Trophoblast cell (in vitro differentiated cells and primary cell): ENCODE data around the gene CKS1B.
A peak's percentile ranks its signal among the peaks of the same experiment; 100 is the strongest.

ENCODE experiments used
- DNase-seq, 2 donors: peaks; one replicate each; pipeline ENCODE4 v3.0.0-alpha.2; 2016
- H2AFZ ChIP-seq: 2 replicates; pipeline ENCODE4 v1.6.1; 2013; ENCODE audit warnings: low read length, moderate library complexity, mild to moderate bottlenecking; ENCODE audit not compliant: insufficient read depth, poor library complexity
- H2AK5ac ChIP-seq: 2 replicates; pipeline ENCODE4 v1.6.1; 2013; ENCODE audit warnings: mild to moderate bottlenecking, low read length
- H2BK120ac ChIP-seq: 2 replicates; pipeline ENCODE4 v1.6.1; 2013; ENCODE audit warnings: low read length, mild to moderate bottlenecking, moderate library complexity; ENCODE audit not compliant: insufficient read depth, poor library complexity
- H2BK12ac ChIP-seq: 2 replicates; pipeline ENCODE4 v1.6.1; 2013; ENCODE audit warnings: mild to moderate bottlenecking, low read length, moderate library complexity
- H2BK5ac ChIP-seq: 2 replicates; pipeline ENCODE4 v1.6.1; 2013; ENCODE audit warnings: low read length, low read depth, moderate library complexity, mild to moderate bottlenecking; ENCODE audit not compliant: poor library complexity
- H3K14ac ChIP-seq: 2 replicates; pipeline ENCODE4 v1.6.1; 2013; ENCODE audit warnings: mild to moderate bottlenecking, low read length
- H3K18ac ChIP-seq: 2 replicates; pipeline ENCODE4 v1.6.1; 2013; ENCODE audit warnings: mild to moderate bottlenecking, low read length
- H3K23ac ChIP-seq: 2 replicates; pipeline ENCODE4 v1.6.1; 2013; ENCODE audit warnings: low read length
- H3K27ac ChIP-seq: 2 replicates; pipeline ENCODE4 v1.5.1; 2013; ENCODE audit warnings: low read depth, mild to moderate bottlenecking, inconsistent platforms, low read length, moderate library complexity
- H3K27me3 ChIP-seq: 2 replicates; pipeline ENCODE4 v1.6.1; 2013; ENCODE audit warnings: inconsistent platforms, mild to moderate bottlenecking, low read length, moderate library complexity; ENCODE audit not compliant: insufficient read depth
- H3K36me3 ChIP-seq, 2 experiments: 1 replicate in 1 of 2; 2 replicates in 1 of 2; pipeline ENCODE4 v1.6.1; 2013; ENCODE audit warnings: low read length in 2 of 2, mild to moderate bottlenecking in 2 of 2, moderate library complexity in 1 of 2; ENCODE audit not compliant: insufficient read depth in 2 of 2, control insufficient read depth in 1 of 2
- H3K4ac ChIP-seq: 2 replicates; pipeline ENCODE4 v1.6.1; 2013; ENCODE audit warnings: low read depth, mild to moderate bottlenecking, low read length, moderate library complexity
- H3K4me1 ChIP-seq, 2 experiments: 1 replicate in 1 of 2; 2 replicates in 1 of 2; pipeline ENCODE4 v1.6.1; 2013; ENCODE audit warnings: low read length in 2 of 2, mild to moderate bottlenecking in 2 of 2, moderate library complexity in 1 of 2; ENCODE audit not compliant: insufficient read depth in 2 of 2, control insufficient read depth in 1 of 2
- H3K4me2 ChIP-seq: 2 replicates; pipeline ENCODE4 v1.6.1; 2013; ENCODE audit warnings: inconsistent platforms, mild to moderate bottlenecking, low read length, moderate library complexity
- H3K4me3 ChIP-seq: 2 replicates; pipeline ENCODE4 v1.5.1; 2013; ENCODE audit warnings: mild to moderate bottlenecking, low read depth, low read length, inconsistent platforms
- H3K79me1 ChIP-seq: one replicate; pipeline ENCODE4 v1.6.1; 2013; ENCODE audit warnings: low read length
- H3K79me2 ChIP-seq: 2 replicates; pipeline ENCODE4 v1.6.1; 2013; ENCODE audit warnings: low read length, mild to moderate bottlenecking; ENCODE audit not compliant: control insufficient read depth, insufficient read depth, poor library complexity
- H3K9ac ChIP-seq: 2 replicates; pipeline ENCODE4 v1.6.1; 2013; ENCODE audit warnings: mild to moderate bottlenecking, low read length
- H3K9me3 ChIP-seq: 2 replicates; pipeline ENCODE4 v1.6.1; 2013; ENCODE audit warnings: low read depth, mild to moderate bottlenecking, control low read depth, inconsistent platforms, low read length; ENCODE audit not compliant: insufficient read depth
- H4K12ac ChIP-seq: 2 replicates; pipeline ENCODE4 v1.6.1; 2013; ENCODE audit warnings: low read depth, mild to moderate bottlenecking, low read length, moderate library complexity
- H4K8ac ChIP-seq: 2 replicates; pipeline ENCODE4 v1.6.1; 2013; ENCODE audit warnings: low read depth, mild to moderate bottlenecking, low read length, moderate library complexity
- H4K91ac ChIP-seq: one replicate; pipeline ENCODE4 v1.6.1; 2013; ENCODE audit warnings: low read depth, mild to moderate bottlenecking, low read length, moderate library complexity
- WGBS: extraction: QIAGEN DNeasy Blood & Tissue Kit; methylation state at CpG from one replicate; pipeline ENCODE4 v1.1.7; 2013; ENCODE audit warnings: missing lambda C conversion rate; ENCODE audit not compliant: insufficient read length, insufficient coverage; ENCODE audit errors: extremely low coverage; 5-methylcytosine and 5-hydroxymethylcytosine counted together

Gene CKS1B

GRCh38 chr1:155015527-155016230 is 41.2 kb downstream of the CKS1B start:
- H4K91ac ChIP-seq = no peak overlapping the region
- H2BK5ac ChIP-seq = no peak overlapping the region
- H3K14ac ChIP-seq = no peak overlapping the region
- no peak overlapping the region for H4K8ac ChIP-seq
- H3K36me3 ChIP-seq = peaks cover 31 to 32% of the 10 kb centered on the region in 2 experiments
- no peak overlapping the region for H3K4ac ChIP-seq
- no peak overlapping the region for H3K9ac ChIP-seq
- H2AFZ ChIP-seq = no peak overlapping the region
- H2BK120ac ChIP-seq = no peak overlapping the region
- no peak overlapping the region for H3K18ac ChIP-seq
- H3K23ac ChIP-seq = no peak overlapping the region
- peak overlapping the region; percentile 20 for H3K4me3 ChIP-seq
- H3K27ac ChIP-seq = no peak overlapping the region
- no peak overlapping the region for H2AK5ac ChIP-seq
- H3K79me1 ChIP-seq = peaks cover 15% of the 10 kb centered on the region
- peaks cover 1% of the 10 kb centered on the region for H3K9me3 ChIP-seq
- peaks cover 22 to 25% of the 10 kb centered on the region in 2 experiments for H3K4me1 ChIP-seq
- DNase-seq = no peak
- H4K12ac ChIP-seq = peak overlapping the region; percentile 6
- no CpG with 5 or more reads among the region's 16 CpGs for WGBS
- H2BK12ac ChIP-seq = peak overlapping the region; percentile 5
- H3K4me2 ChIP-seq = no peak overlapping the region
- H3K27me3 ChIP-seq = no peaks in the 10 kb centered on the region
- no peaks in the 10 kb centered on the region for H3K79me2 ChIP-seq

- H3K27me3 ChIP-seq = no peaks in the 10 kb centered on the region
- H4K8ac ChIP-seq = no peak overlapping the region
- H3K4me3 ChIP-seq = no peak overlapping the region
- peaks cover 1% of the 10 kb centered on the region for H3K9me3 ChIP-seq
- H4K12ac ChIP-seq = no peak overlapping the region
- H2AK5ac ChIP-seq = peak overlapping the region; percentile 16
- no peak overlapping the region for H3K14ac ChIP-seq
- H3K9ac ChIP-seq = no peak overlapping the region
- H2BK120ac ChIP-seq = no peak overlapping the region
- H3K36me3 ChIP-seq = peaks cover 28 to 30% of the 10 kb centered on the region in 2 experiments
- peak overlapping the region; percentile 82 for H2BK5ac ChIP-seq
- peak overlapping the region; percentile 1 for H3K18ac ChIP-seq
- H4K91ac ChIP-seq = peak overlapping the region; percentile 92
- H3K23ac ChIP-seq = no peak overlapping the region
- peak overlapping the region; percentile 12 for H2BK12ac ChIP-seq
- DNase-seq = no peak
- H3K4ac ChIP-seq = no peak overlapping the region
- no CpG with 5 or more reads among the region's 26 CpGs for WGBS
- H3K4me1 ChIP-seq = peaks cover 22 to 25% of the 10 kb centered on the region in 2 experiments
- H3K79me1 ChIP-seq = peaks cover 15% of the 10 kb centered on the region
- no peak overlapping the region for H3K27ac ChIP-seq
- no peak overlapping the region for H2AFZ ChIP-seq
- H3K4me2 ChIP-seq = peak overlapping the region; percentile 50
- no peaks in the 10 kb centered on the region for H3K79me2 ChIP-seq
Measured at GRCh38 chr1:155016231-155016831, 41.9 kb downstream of the CKS1B start.

GRCh38 chr1:155017041-155017945 is 42.8 kb downstream of the CKS1B start:
- Histone ChIP-seq H3K79me1 (peaks cover 15% of the 10 kb centered on the region), H2AFZ (peak overlapping the region; percentile 21), H3K4ac (peak overlapping the region; percentile 13), H3K4me1 (peaks cover 22 to 24% of the 10 kb centered on the region in 2 experiments), H3K14ac (peak overlapping the region; percentile 47), H3K27ac (peak overlapping the region; percentile 77), H3K18ac (peak overlapping the region; percentile 59), H3K27me3 (no peaks in the 10 kb centered on the region), H3K23ac (no peak overlapping the region), H2BK12ac (peak overlapping the region; percentile 54), H3K9me3 (peaks cover 1% of the 10 kb centered on the region), H3K79me2 (no peaks in the 10 kb centered on the region), H2BK120ac (peak overlapping the region; percentile 72), H3K36me3 (peaks cover 28 to 30% of the 10 kb centered on the region in 2 experiments), H4K8ac (peak overlapping the region; percentile 81), H4K12ac (peak overlapping the region; percentile 62), H3K4me2 (peak overlapping the region; percentile 50), H4K91ac (peak overlapping the region; percentile 92), H3K4me3 (peak overlapping the region; percentile 32), H2AK5ac (peak overlapping the region; percentile 80), H3K9ac (no peak overlapping the region), H2BK5ac (peak overlapping the region; percentile 82)
- WGBS = no CpG with 5 or more reads among the region's 49 CpGs
- peak; percentile 96 to 98 for DNase-seq

GRCh38 chr1:155017946-155018316 is 43.5 kb downstream of the CKS1B start:
- peak overlapping the region; percentile 81 for H4K8ac ChIP-seq
- H3K14ac ChIP-seq = peak overlapping the region; percentile 46
- peak overlapping the region; percentile 10 for H3K18ac ChIP-seq
- H3K9ac ChIP-seq = no peak overlapping the region
- H3K4me2 ChIP-seq = peak overlapping the region; percentile 50
- H3K4me1 ChIP-seq = peaks cover 24 to 28% of the 10 kb centered on the region in 2 experiments
- peak overlapping the region; percentile 45 for H3K27ac ChIP-seq
- H4K91ac ChIP-seq = peak overlapping the region; percentile 13
- H2AFZ ChIP-seq = no peak overlapping the region
- H2BK12ac ChIP-seq = peak overlapping the region; percentile 56
- no peaks in the 10 kb centered on the region for H3K27me3 ChIP-seq
- no peak overlapping the region for H2AK5ac ChIP-seq
- H2BK120ac ChIP-seq = peak overlapping the region; percentile 57
- WGBS = no CpG with 5 or more reads among the region's 6 CpGs
- no peak overlapping the region for H3K23ac ChIP-seq
- H3K4me3 ChIP-seq = no peak overlapping the region
- no peak for DNase-seq
- peaks cover 15% of the 10 kb centered on the region for H3K79me1 ChIP-seq
- H3K36me3 ChIP-seq = peaks cover 28 to 30% of the 10 kb centered on the region in 2 experiments
- no peaks in the 10 kb centered on the region for H3K79me2 ChIP-seq
- no peak overlapping the region for H3K4ac ChIP-seq
- H3K9me3 ChIP-seq = peaks cover 1% of the 10 kb centered on the region
- no peak overlapping the region for H4K12ac ChIP-seq
- no peak overlapping the region for H2BK5ac ChIP-seq
